OCI-LY7 (cell line): Measurements from ENCODE around the gene SOWAHA.

ENCODE experiments used
- CTCF ChIP-seq: fragments of 200-600 bp; sonication (generic); conservative IDR thresholded peaks from 2 replicates; pipeline ENCODE4 v1.5.1; 2014; ENCODE audit warnings: mild to moderate bottlenecking, antibody characterized with exemption, low read length, moderate library complexity, mixed read lengths
- EZH2phosphoT487 ChIP-seq: fragments of 200-600 bp; sonication (generic); IDR thresholded peaks from 2 replicates; pipeline ENCODE4 v1.6.1; 2018; ENCODE audit warnings: low read depth, borderline replicate concordance, mild to moderate bottlenecking, mixed run types, antibody characterized with exemption, low read length, moderate library complexity, mixed read lengths

- TF ChIP-seq CTCF, result no peak
- no peak for TF ChIP-seq EZH2phosphoT487
Observed at GRCh38 chr5:132814503-132815294, 1.6 kb downstream of the SOWAHA start.
